GM19025 (cell line): ENCODE measurements around the gene CDS2.

Experiments
- ATAC-seq: cut with Tn5 transposase; IDR thresholded peaks from one replicate; pipeline ENCODE4 v1.9.1; 2021; ENCODE audit warnings: mild to moderate bottlenecking, low read depth, moderate library complexity; ENCODE audit not compliant: unreplicated experiment

Gene CDS2

GRCh38 chr20:5203380-5203779 is 76.6 kb downstream of the CDS2 start:
- no peak for ATAC-seq

DNA sequence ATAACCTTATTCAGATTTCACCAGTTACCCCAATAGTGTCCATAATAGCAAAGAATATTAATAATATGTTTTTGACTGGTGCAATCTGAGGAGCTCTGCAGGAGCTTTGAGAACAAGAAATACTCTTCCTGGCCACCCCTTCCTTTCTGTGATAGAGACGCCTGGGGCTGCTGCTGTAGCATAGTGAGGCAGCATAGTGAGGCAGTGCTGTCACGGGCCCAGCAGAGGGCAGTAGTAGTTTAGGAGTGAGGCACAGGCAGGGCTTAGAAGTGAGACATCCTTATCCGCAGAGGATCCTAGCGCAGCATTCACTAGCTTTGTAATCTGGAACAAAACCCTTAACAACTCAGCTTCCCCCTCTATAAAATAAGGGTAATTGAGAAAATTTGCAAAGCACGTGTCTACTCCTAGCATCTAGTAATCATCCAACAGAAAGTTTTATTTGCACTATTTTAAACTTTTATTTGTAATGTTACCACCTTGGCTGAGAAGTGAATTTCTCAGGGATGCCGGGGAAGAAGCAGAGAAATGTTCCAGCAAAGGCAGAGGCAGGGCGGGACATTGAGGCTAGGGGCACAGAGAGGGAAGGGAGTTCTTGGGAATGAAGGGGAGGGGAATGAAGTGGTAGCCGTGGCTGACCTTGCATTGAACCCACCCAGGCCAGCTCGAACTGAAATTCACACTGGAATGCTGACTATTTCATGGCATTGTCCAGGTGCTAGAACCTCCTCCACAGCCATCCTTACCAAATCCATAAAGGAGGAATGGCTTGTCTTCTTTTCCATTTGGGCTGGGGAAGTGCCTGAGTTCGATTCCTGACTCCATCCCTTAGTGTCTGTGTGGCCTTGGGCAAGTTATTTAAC is 78.8 kb downstream of the CDS2 start:
- no peak for ATAC-seq

DNA sequence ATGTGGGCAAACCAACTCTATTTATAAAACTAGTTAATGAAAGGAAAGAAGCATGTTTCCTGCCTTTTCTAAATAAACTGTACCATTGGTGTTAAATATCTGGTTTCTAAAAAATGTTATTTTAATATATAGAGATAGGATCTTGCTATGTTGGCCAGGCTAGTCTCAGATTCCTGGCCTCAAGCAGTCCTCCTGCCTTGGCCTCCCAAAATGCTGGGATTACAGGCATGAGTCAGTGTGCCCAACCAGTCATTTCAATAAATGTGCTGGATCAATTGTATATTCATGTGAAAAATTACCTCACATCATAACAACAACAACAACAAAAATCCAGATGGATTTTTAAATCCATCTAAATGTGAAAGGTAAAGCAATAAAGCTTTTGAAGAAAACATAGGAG is 80.3 kb downstream of the CDS2 start:
- ATAC-seq = no peak

GRCh38 chr20:5211803-5212714 is 85.3 kb downstream of the CDS2 start:
- no peak for ATAC-seq

DNA sequence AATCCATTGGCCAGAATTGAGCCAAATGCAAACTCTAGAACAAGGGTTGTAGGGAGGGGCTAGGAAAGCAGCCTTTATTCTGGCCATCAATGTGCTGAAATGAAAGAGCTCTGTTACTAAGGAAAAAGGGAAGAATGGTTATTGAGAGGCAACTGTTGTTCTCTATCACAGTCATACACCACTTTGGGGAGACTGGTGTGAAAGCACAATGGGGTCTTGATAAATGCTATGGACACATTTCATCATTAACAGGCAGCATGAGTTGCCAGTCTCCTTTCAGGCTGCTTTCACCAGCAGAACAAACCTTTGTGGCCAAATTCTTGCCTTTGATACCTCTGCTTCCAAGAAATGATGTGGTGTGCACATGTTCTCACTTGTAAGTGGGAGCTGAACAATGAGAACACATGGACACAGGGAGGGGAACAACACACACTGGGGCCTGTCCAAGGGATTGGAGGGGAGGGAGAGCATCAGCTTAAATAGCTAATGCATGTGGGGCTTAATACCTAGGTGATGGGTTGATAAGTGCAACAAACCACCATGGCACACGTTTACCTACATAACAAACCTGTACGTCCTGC is 86.2 kb downstream of the CDS2 start:
- no peak for ATAC-seq

DNA sequence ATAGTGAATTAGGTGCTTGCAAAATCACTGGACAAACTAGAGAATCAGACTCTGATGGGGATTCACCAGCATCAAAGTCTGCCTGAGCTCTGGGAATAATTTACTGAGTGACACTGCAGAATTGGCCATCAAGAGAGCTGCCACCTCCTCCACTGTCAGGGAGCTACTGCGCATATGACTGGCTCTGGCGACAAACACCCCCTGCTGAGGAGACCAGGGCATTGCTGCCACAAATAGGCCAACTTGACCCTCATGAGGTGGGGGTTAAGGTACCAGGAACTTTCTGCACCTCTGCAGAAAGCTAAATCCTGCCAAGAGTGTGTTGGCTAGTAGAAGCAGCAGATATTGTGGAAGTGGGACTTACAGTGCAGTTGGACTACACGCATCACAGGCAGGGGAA is 88.0 kb downstream of the CDS2 start:
- no peak for ATAC-seq

DNA sequence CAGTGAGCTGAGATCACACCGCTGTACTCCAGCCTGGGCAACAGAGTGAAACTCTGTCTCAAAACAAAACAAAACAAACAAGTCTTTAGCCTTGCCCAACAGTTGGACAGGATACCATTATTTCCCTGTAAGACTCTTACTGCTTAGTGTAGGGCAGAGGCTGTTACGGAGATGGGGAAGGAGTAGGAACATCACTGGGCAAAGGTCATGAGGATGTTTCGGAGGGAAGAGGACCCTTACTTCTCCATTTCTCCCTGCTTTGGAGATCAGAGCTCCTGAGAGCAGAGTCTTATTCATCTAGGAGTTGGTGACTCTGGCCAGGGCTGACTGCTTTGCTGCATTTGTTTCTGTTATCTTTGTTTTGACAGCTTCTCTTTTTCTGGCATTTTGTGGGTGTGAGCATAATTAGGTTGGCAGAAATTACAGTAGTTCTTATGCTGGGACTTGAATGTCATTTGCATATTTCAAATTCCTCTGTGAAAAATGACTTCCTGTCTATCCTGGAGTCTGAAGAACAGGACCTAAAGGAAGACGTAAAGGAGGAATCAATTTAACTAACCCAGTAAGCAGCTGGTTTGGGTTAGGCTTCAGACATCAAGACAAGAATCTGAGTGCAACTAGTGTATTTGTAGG is 89.0 kb downstream of the CDS2 start:
- no peak for ATAC-seq

DNA sequence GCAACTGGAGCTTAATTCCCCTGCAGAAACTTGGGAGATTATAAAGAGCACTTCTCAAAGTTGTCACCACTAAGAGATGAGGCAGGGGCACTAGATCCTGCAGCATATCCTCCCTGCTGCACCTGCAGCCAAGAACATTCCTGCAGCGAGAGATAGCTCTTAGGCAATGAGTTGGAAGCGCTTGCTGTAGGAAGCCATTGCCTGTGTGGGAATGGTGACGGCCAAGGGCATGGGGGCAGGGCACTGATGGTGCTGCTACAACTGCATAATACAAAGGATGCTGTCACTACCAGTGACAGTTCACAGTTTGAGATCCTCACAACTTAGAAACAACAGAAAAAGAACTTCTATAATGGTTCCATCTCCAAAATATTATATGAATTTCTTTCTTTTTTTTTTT is 89.9 kb downstream of the CDS2 start:
- ATAC-seq = no peak

GRCh38 chr20:5217616-5218015 is 90.8 kb downstream of the CDS2 start:
- no peak for ATAC-seq

GRCh38 chr20:5220321-5221060 is 93.7 kb downstream of the CDS2 start:
- no peak for ATAC-seq

DNA sequence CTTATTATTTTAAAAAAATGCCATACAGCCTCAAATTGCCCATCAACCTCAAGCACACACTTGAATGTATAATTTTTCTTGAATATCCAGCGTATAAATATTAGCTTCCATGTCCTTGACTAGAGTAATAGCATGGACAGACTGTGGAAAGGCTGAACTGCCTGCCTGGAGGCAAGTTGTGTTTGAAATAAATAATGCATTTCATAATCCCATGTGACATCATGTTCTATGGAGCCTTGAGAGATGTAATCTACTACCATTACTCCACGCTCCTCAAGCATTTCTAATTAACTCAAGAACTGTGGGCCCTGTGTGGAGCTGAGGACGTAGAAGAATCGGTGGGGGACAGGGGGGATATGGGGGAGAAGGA is 94.2 kb downstream of the CDS2 start:
- no peak for ATAC-seq

DNA sequence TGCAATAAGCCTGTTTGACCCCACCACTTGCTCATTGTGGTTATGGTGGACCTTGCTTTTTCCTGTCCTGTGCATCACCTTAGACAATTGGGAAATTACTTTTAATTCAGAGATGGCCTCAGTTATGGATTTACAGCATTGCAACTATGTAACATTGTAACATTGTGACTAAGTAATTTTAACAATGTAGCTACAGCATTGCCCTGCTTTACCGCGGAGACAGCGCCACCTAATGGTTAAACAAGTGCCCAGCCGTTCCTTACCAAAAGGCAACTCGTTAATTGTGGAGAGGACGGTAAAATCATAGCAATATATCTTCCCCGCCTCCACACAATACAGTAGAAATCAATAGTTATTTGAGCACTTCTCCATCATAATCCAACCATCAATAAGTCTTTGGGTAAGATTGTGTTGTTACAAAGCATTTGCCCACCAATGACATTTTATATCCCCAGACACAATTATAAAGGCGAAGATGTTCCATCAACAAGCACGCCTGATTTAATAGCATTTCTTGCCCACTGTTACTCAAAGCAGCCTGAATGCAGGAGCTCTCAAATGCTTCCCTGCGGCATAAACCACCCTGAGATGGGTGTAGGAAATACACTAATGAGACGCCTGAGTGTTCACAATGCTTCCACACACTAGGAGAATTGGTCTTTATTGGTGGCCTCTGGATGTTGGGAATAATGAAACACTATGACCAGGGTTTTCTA is 96.3 kb downstream of the CDS2 start:
- ATAC-seq = no peak

DNA sequence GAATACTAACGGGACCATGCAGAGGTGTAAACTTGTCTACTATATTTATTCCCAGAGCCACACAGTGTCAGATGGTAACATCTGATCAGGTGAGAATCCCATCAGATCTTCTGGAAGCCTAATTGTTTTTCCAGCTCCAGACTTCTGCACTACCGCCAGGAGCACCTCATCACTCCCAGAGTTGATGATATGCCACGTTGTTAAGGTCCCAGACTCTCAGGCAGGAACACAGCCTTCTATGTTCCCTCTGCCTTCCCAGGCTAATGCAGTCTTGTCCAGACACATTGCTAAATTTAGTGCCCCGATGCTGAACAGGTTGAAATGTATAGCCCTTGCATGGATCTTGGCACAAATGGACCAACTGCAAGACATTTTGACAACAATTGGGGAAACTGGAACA is 103.7 kb downstream of the CDS2 start:
- no peak for ATAC-seq

DNA sequence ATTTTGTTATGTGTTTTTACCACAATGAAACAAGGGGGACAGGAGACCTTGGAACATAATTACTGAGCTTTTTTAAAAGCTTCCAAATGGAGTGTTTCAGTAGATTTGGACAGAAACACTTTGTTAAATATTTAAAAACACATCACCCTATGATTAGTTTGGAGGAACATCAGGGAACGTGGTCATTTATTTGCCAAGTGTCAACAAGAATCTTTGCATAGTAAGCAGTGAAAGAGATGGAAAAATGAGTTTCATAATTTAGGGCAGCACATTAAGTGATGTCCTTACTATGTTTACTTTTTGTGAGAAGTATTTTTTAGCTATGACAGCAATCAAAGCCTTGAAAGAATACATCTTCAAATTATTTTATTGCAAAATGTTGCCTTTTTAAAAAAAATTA is 107.3 kb downstream of the CDS2 start:
- ATAC-seq = no peak

DNA sequence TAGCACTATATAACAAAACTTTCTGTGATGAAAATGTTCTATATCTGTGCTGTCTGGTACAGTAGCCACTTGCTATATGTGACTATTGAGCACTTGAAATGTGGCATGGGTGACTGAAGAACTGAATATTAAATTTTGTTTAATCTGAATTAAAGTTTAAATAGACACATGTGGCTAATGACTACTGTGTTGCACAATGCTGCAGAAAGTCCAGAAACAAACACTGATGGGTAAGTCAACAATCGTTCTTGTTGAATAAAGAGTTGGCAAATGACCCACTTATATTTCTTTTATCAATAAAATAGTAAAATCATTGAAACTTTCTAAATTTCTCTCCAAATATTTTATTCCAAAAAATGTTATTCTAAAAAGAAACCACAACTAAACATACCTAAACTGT is 108.2 kb downstream of the CDS2 start:
- no peak for ATAC-seq
